ENCODE data around the gene FHIT. TPM values are rescaled to one million over a fixed set of nuclear protein-coding genes. Genes with fewer than 3 reads are reported as not detected.

Gene FHIT
- total RNA-seq, 1 experiment from 2014 or later = 20.1 TPM

DNA sequence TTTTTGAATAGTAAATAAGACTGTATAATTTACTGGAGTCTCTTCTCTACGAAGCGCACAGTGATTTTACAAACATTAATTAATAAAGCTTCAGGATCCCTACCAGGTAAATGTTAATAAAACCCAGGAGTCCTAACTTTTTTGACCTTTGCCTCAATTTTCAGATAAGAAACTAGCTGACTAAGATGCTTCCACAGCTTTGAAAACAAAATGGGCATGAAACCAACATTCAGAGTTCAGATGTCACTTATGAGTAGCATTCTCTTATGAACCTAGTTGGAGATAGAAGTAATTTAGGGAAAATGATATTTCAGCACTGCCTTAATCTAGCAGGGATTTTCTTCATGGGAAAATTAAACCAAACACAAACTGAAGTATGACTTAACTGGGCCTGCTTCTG is 13.0 kb upstream of the FHIT start:
- CTCF ChIA-PET = no interaction called here
- BruUV-seq (replicated peaks) = no TSS peak
- peaks cover 16% of the 10 kb centered on the region for H3K27me3 Mint-ChIP-seq (ENCODE audit: insufficient read depth, unreplicated experiment)

GRCh38 chr3:61257148-61257547 is 5.9 kb upstream of the FHIT start:
- Mint-ChIP-seq H3K36me3 (ENCODE audit: insufficient read depth, unreplicated experiment) (no peaks in the 10 kb centered on the region), H3K27ac (ENCODE audit: low read depth, unreplicated experiment) (no peak overlapping the region), H3K27me3 (ENCODE audit: insufficient read depth, unreplicated experiment) (peaks cover 16% of the 10 kb centered on the region), H3K9me3 (ENCODE audit: unreplicated experiment) (peaks cover 9% of the 10 kb centered on the region), H3K4me3 (ENCODE audit: unreplicated experiment) (no peak overlapping the region), H3K4me1 (ENCODE audit: insufficient read depth, unreplicated experiment) (peaks cover 2% of the 10 kb centered on the region)
- TF ChIP-seq, protein P1, sequence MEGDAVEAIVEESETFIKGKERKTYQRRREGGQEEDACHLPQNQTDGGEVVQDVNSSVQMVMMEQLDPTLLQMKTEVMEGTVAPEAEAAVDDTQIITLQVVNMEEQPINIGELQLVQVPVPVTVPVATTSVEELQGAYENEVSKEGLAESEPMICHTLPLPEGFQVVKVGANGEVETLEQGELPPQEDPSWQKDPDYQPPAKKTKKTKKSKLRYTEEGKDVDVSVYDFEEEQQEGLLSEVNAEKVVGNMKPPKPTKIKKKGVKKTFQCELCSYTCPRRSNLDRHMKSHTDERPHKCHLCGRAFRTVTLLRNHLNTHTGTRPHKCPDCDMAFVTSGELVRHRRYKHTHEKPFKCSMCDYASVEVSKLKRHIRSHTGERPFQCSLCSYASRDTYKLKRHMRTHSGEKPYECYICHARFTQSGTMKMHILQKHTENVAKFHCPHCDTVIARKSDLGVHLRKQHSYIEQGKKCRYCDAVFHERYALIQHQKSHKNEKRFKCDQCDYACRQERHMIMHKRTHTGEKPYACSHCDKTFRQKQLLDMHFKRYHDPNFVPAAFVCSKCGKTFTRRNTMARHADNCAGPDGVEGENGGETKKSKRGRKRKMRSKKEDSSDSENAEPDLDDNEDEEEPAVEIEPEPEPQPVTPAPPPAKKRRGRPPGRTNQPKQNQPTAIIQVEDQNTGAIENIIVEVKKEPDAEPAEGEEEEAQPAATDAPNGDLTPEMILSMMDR (IDR thresholded peaks at IDR 0.05; ENCODE audit: unreplicated experiment) = no peak
- ChIA-PET CTCF (no interaction called here), POLR2A (no interaction called here)
- no peak for DNase-seq (ENCODE audit: unreplicated experiment)
- no TSS peak for BruUV-seq (replicated peaks)
- intact Hi-C loops (cut with micrococcal nuclease) = loop anchor here (10.0 kb wide), 1 partner anchor 928 kb away; no protein-coding TSS in a partner anchor

More for the DNA sequence above, 13.0 kb upstream of the FHIT start:
- H3K9me3 Mint-ChIP-seq (ENCODE audit: unreplicated experiment) = peaks cover 9% of the 10 kb centered on the region
- no peak overlapping the region for H3K27ac Mint-ChIP-seq (ENCODE audit: low read depth, unreplicated experiment)
- H3K4me3 Mint-ChIP-seq (ENCODE audit: unreplicated experiment) = no peak overlapping the region
- POLR2A ChIA-PET = no interaction called here
- TF ChIP-seq, protein P1 (IDR thresholded peaks at IDR 0.05; ENCODE audit: unreplicated experiment) = no peak
- no peaks in the 10 kb centered on the region for H3K4me1 Mint-ChIP-seq (ENCODE audit: insufficient read depth, unreplicated experiment)
- DNase-seq (ENCODE audit: unreplicated experiment) = no peak
- no peaks in the 10 kb centered on the region for H3K36me3 Mint-ChIP-seq (ENCODE audit: insufficient read depth, unreplicated experiment)
- intact Hi-C loops (cut with micrococcal nuclease) = no loop called here

DNA sequence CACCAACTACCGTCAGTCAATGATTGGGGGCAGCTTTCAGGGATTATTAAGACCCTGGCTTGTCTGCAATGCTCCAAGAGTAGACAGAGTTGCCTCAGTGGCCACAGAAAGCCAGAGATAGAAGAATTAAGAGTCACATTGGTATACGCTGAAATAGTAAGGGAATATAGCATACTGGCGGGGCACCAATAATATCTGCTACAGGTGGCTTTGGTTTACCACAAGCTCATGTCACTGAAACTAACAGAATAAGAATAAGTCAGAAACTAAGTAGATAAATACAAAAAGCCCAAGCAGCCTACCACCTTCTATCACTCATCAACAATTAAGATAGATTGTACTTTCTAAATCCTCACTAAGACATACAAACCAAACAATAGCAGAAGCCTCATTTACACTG is 2.5 kb upstream of the FHIT start:
- Mint-ChIP-seq H3K4me1 (ENCODE audit: insufficient read depth, unreplicated experiment) (peaks cover 19% of the 10 kb centered on the region), H3K36me3 (ENCODE audit: insufficient read depth, unreplicated experiment) (no peaks in the 10 kb centered on the region), H3K27ac (ENCODE audit: low read depth, unreplicated experiment) (no peak overlapping the region), H3K9me3 (ENCODE audit: unreplicated experiment) (no peaks in the 10 kb centered on the region), H3K4me3 (ENCODE audit: unreplicated experiment) (no peak overlapping the region), H3K27me3 (ENCODE audit: insufficient read depth, unreplicated experiment) (no peaks in the 10 kb centered on the region)
- ChIA-PET CTCF (interaction anchor here (0.5 to 0.7 kb wide), 2 partner anchors 67 to 1051 kb away, joined by 3 read pairs; no protein-coding TSS in a partner anchor), POLR2A (no interaction called here)
- intact Hi-C loops (cut with micrococcal nuclease) = loop anchor here (10.0 kb wide), 1 partner anchor 931 kb away; no protein-coding TSS in a partner anchor
- no TSS peak for BruUV-seq (replicated peaks)
- TF ChIP-seq, protein P1 (IDR thresholded peaks at IDR 0.05; ENCODE audit: unreplicated experiment) = no peak
- DNase-seq (ENCODE audit: unreplicated experiment) = no peak

- H3K4me3 Mint-ChIP-seq (ENCODE audit: unreplicated experiment) = peak overlapping the region; percentile 95
- no TSS peak for BruUV-seq (replicated peaks)
- H3K27ac Mint-ChIP-seq (ENCODE audit: low read depth, unreplicated experiment) = no peak overlapping the region
- no peak for DNase-seq (ENCODE audit: unreplicated experiment)
- ChIA-PET CTCF (interaction anchor here (0.6 to 0.7 kb wide), 3 partner anchors 304 to 1530 kb away, joined by 3 to 4 read pairs (median 3); no protein-coding TSS in a partner anchor), POLR2A (no interaction called here)
- TF ChIP-seq, protein P1 (IDR thresholded peaks at IDR 0.05; ENCODE audit: unreplicated experiment) = no peak
- no peaks in the 10 kb centered on the region for H3K9me3 Mint-ChIP-seq (ENCODE audit: unreplicated experiment)
- H3K4me1 Mint-ChIP-seq (ENCODE audit: insufficient read depth, unreplicated experiment) = peaks cover 19% of the 10 kb centered on the region
- no peaks in the 10 kb centered on the region for H3K27me3 Mint-ChIP-seq (ENCODE audit: insufficient read depth, unreplicated experiment)
- no peaks in the 10 kb centered on the region for H3K36me3 Mint-ChIP-seq (ENCODE audit: insufficient read depth, unreplicated experiment)
- intact Hi-C loops (cut with micrococcal nuclease) = loop anchor here (10.0 kb wide), 1 partner anchor 932 kb away; no protein-coding TSS in a partner anchor
These were observed 1.6 kb upstream of the FHIT start for GRCh38 chr3:61252836-61253235.

All from MCF 10A (cell line).